GM18517 (cell line): ENCODE measurements around the gene MAN1B1.
"Not testable (repeated sequence)": the region's sequence is repeated elsewhere in the genome, so short reads cannot be mapped to it uniquely, and the experiment has no call there.

Experiments
- ATAC-seq: cut with Tn5 transposase; IDR thresholded peaks from one replicate; pipeline ENCODE4 v1.9.1; 2021; ENCODE audit warnings: mild to moderate bottlenecking, moderate library complexity; ENCODE audit not compliant: unreplicated experiment

MAN1B1 gene

GRCh38 chr9:137123468-137123837, 36.7 kb downstream of the MAN1B1 start:
- peak; percentile 46 for ATAC-seq

GRCh38 chr9:137123952-137124462, 37.2 kb downstream of the MAN1B1 start:
- not testable (repeated sequence) for ATAC-seq

- ATAC-seq = no peak
Observed at GRCh38 chr9:137126786-137127185, 40.0 kb downstream of the MAN1B1 start.

GRCh38 chr9:137127301-137128157, 40.7 kb downstream of the MAN1B1 start:
- no peak for ATAC-seq

- no peak for ATAC-seq
Observed at GRCh38 chr9:137128158-137128861, 41.5 kb downstream of the MAN1B1 start.

- peak; percentile 12 for ATAC-seq
Observed at GRCh38 chr9:137128862-137129455, 42.2 kb downstream of the MAN1B1 start.

- peak; percentile 63 for ATAC-seq
Observed at GRCh38 chr9:137129456-137130175, 42.8 kb downstream of the MAN1B1 start.

GRCh38 chr9:137130176-137130755, 43.5 kb downstream of the MAN1B1 start:
- ATAC-seq = peak; percentile 4

GRCh38 chr9:137134191-137134590, 47.4 kb downstream of the MAN1B1 start:
- ATAC-seq = no peak

- ATAC-seq = not testable (repeated sequence)
Observed at GRCh38 chr9:137135154-137135553, 48.4 kb downstream of the MAN1B1 start.

GRCh38 chr9:137136261-137136880, 49.6 kb downstream of the MAN1B1 start:
- ATAC-seq = no peak

GRCh38 chr9:137136881-137137607, 50.3 kb downstream of the MAN1B1 start:
- ATAC-seq = no peak

GRCh38 chr9:137138058-137138721, 51.4 kb downstream of the MAN1B1 start:
- ATAC-seq = no peak

GRCh38 chr9:137138722-137139467, 52.1 kb downstream of the MAN1B1 start, which contains the start of gene GRIN1:
GRIN1 (plus strand) TSS chr9:137139154; CDS start chr9:137139487, 333 bp downstream.
- no peak for ATAC-seq

GRCh38 chr9:137139468-137140150, 52.8 kb downstream of the MAN1B1 start:
- no peak for ATAC-seq

GRCh38 chr9:137140151-137141012, 53.6 kb downstream of the MAN1B1 start:
- no peak for ATAC-seq
